HG03064 (cell line): Measurements from ENCODE around the gene ZFPM1.
"Not testable (repeated sequence)": the region's sequence is repeated elsewhere in the genome, so short reads cannot be mapped to it uniquely, and the experiment has no call there.

ENCODE experiments used
- ATAC-seq: cut with Tn5 transposase; IDR thresholded peaks from one replicate; pipeline ENCODE4 v1.9.1; 2021; ENCODE audit warnings: low read depth; ENCODE audit not compliant: unreplicated experiment

The ZFPM1 gene

GRCh38 chr16:88510091-88510994 lies 57.3 kb downstream of the ZFPM1 start:
- no peak for ATAC-seq

DNA sequence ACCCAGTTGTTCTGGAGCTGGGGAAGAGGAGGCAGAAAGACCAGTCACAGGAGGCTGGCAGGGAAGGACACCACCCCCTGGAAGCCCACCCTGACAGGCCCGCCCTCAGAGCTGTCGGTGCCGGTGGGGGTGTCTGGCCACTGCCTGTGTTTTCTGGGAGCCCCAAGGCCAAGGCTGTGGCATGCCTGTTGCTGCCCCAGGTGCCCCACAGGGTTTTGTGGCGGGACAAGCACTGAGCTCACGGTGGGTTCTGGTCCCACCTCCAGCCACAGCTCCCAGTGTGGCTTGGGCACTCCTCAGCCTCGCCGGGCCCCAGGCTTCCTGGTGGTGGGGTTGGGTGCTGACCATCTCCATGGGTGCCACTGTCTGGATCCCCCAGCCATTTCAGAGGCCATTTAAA lies 58.0 kb downstream of the ZFPM1 start:
- no peak for ATAC-seq

GRCh38 chr16:88511906-88512305 lies 58.8 kb downstream of the ZFPM1 start:
- ATAC-seq: no peak

GRCh38 chr16:88512728-88513696 lies 59.9 kb downstream of the ZFPM1 start:
- no peak for ATAC-seq

DNA sequence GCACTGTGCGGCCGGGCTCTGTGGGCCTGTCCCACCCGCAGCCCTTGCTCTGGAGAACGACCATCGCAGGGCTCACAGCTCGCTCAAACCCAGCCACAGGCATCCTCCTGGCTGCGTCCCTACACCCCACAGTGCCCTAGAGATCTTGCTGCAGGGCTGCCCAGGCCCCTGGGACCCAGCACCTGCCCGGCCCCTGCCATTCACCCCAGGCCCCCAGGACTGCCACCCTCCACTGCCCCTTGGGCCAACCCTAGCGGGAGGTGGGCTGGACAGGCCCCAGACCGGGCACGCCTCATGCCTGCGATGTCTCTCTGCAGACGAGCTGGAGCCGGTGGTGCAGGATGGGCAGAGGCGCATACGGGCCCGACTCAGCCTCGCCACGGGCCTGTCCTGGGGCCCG lies 61.0 kb downstream of the ZFPM1 start:
- ATAC-seq: no peak

DNA sequence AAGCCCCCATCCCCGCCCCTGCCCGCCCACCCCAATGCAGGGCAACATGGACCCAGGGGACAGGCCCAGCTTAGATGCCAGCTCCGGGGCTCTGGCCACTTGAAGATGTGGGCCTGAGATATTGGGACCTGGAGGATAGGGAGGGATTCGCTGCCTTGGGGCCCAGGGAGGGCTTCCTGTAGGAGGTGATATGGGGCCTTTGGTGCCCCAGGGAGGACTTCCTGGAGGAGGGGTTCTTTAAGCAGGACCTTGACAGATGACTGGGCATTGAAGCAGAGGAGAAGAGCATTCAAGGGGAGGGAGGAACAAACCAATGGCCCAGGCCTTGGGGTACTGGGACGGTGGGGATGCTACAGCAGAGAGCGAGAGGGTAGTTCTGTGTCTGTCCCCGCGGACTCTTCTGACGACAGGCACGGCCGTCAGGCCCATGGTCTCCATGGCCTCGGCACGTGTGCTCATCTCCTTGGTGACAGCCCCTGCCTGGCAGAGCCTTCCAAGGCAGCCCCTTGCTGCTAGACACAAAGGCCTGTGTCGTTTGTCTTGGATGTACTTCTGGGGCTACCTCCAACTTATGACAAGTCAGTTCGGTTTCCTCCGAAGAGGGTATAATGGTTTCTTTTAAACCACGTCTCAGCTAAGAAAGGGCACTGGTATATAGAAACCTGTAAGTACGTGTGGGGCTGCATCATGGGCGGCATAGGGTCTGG lies 61.6 kb downstream of the ZFPM1 start:
- ATAC-seq: no peak

DNA sequence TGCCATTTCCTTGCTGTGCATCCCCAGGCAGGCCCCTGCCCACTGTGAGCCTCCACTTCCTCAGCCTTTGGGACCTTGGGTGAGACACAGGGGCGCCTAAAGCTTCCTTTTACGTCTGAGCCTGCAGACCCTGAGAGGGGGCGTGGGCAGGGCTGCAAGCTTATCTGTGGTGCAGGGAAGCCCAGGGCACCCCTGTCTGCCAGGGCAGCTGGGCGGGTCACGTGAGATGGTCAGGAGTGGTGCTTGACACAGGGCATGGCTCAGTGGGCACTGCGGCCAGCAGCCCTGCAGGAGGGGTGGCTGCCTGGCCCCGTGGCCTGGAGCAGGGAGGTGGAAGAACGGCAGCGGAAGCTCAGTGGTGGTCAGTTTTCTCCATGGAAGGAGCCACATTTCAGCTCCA lies 62.3 kb downstream of the ZFPM1 start:
- ATAC-seq: no peak

- ATAC-seq: no peak
These were observed 63.0 kb downstream of the ZFPM1 start for GRCh38 chr16:88515925-88516594.

- ATAC-seq: no peak
These were observed 63.6 kb downstream of the ZFPM1 start for GRCh38 chr16:88516601-88517061.

GRCh38 chr16:88517208-88517774 lies 64.2 kb downstream of the ZFPM1 start:
- ATAC-seq: not testable (repeated sequence)

- not testable (repeated sequence) for ATAC-seq
These were observed 65.5 kb downstream of the ZFPM1 start for GRCh38 chr16:88518411-88519111.

DNA sequence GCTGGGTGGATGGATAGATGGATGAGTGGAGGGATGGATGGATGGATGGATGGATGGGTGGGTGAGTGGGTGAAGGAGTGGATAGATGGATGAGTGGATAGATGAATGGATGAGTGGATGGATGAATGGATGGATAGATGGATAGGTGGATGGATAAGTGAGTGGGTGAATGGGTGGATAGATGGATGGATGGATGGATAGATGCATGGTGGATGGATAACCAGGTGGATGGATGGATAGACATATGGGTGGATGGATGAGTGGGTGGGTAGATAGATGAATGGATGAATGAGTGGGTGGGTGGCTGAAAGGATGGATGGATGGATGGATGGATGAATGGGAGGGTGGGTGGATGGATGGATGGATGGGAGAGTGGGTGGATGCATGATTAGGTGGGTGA lies 66.2 kb downstream of the ZFPM1 start:
- ATAC-seq: no peak

GRCh38 chr16:88519938-88520653 lies 67.0 kb downstream of the ZFPM1 start:
- ATAC-seq: no peak

DNA sequence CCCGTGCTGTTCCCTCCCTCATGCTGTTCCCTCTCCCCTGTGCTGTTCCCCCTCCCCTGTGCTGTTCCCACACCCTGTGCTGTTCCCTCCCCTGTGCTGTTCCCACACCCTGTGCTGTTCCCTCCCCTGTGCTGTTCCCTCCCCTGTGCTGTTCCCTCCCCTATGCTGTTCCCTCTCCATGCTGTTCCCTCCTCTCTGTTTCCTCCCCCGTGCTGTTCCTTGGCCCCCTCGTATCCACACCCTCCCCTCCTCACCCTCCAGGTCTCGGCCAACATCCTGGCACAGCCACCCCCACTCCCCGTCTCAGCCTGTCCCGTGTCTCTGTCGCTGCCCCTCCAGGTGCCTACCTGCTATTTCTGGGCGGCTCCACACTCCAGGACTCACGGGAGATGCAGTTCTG lies 68.6 kb downstream of the ZFPM1 start:
- no peak for ATAC-seq

DNA sequence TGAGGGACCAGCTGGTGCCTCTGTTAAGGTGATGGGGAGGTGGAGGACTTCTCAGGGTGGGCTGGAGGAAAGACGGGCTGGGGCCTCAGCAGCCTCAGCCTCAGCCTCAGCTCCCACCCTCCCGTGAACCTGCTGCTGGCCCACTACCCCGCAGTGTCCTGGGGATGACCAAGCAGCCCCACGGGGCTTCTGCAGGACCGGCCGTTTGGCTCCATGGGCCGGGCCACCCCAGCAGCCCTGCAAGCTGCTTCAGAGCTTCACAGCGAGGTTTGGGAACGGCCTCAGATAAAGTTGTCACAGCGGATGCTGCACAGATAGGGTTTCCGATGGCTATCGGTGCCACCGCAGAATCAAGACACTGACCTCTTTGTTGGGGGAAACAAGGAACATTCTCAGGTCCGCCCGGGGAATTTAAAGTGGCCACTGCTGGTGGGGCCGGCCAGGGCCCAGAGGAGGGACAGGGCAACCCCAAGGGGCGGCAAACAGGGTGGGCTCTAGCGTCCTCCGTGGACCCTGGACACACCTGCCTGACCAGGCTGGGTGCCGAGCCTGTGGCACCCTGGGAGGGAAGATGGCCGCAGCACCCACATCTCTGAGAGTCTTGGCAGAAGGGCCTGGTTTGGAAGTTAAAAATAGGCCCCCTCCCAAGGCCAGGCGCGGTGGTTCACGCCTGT lies 69.3 kb downstream of the ZFPM1 start:
- ATAC-seq: no peak

- no peak for ATAC-seq
These were observed 70.5 kb downstream of the ZFPM1 start for GRCh38 chr16:88523309-88524161.
